LNCaP clone FGC (cell line): ENCODE measurements around the gene IGFBP5.

Experiments
- DNase-seq: peaks from one replicate; pipeline ENCODE4 v3.0.0-alpha.2; 2011; ENCODE audit warnings: low read depth
- H3K4me3 ChIP-seq: 2 replicates; pipeline ENCODE4 v1.5.1; 2011; ENCODE audit warnings: mild to moderate bottlenecking, low read depth, low read length, control low read depth
- TF ChIP-seq, protein P1 (sequence below): IDR thresholded peaks from 2 replicates; pipeline ENCODE4 v1.5.1; 2012; ENCODE audit warnings: mild to moderate bottlenecking; ENCODE audit not compliant: control insufficient read depth, insufficient read depth; ENCODE audit errors: extremely low read depth

IGFBP5 gene

GRCh38 chr2:216657980-216658379 lies 37.4 kb downstream of the IGFBP5 start:
- no peak for DNase-seq
- TF ChIP-seq, protein P1, sequence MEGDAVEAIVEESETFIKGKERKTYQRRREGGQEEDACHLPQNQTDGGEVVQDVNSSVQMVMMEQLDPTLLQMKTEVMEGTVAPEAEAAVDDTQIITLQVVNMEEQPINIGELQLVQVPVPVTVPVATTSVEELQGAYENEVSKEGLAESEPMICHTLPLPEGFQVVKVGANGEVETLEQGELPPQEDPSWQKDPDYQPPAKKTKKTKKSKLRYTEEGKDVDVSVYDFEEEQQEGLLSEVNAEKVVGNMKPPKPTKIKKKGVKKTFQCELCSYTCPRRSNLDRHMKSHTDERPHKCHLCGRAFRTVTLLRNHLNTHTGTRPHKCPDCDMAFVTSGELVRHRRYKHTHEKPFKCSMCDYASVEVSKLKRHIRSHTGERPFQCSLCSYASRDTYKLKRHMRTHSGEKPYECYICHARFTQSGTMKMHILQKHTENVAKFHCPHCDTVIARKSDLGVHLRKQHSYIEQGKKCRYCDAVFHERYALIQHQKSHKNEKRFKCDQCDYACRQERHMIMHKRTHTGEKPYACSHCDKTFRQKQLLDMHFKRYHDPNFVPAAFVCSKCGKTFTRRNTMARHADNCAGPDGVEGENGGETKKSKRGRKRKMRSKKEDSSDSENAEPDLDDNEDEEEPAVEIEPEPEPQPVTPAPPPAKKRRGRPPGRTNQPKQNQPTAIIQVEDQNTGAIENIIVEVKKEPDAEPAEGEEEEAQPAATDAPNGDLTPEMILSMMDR: no peak
- no peak overlapping the region for H3K4me3 ChIP-seq

- TF ChIP-seq, protein P1: no peak
- no peak overlapping the region for H3K4me3 ChIP-seq
- no peak for DNase-seq
Measured at GRCh38 chr2:216657086-216657855, 38.1 kb downstream of the IGFBP5 start.

DNA sequence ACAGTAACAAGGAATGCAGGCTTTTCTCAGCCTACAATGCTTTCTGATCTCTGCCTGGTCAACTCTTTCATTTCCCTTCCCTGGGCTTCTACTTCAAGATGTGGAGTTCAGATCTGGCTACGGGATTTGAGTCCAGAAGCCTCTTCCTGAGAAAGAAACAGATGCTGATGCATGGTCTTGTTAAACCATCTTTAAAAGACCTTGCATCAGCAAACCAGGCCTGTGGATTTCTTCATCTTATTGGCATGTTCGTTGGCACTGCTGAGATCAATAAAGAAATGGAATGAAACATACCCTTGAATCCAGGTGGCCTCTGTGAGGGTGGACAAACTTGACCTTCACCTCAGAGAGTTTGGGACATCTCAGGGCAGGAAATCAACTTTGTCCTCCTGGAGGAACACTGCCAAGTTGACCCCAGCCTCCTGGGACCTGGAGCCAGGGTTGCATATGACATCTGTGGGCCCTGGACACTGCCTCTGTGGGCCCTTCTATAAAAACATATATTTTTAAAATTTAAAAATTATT lies 40.8 kb downstream of the IGFBP5 start:
- no peak overlapping the region for H3K4me3 ChIP-seq
- no peak for DNase-seq
- TF ChIP-seq, protein P1: no peak

DNA sequence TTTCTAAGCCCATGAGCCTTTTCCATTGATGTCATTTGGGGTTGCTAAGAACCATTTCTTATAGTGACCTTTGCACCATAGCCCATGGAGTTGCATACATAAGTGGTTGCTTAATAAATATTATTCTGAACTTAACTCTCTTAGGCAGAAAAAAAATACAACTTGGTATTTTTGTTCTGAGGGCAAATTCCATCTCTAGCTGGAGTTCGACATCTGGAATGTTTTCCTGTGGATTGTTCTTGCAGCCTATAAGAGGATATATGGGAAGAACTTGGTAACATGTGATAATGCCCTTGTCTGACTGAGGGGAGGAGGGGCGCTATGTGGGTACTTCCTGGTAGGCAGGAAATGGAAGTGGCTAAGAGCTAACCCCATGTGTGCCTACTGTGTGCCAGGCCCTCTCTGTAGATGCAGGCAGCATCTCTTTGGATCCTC lies 41.4 kb downstream of the IGFBP5 start:
- H3K4me3 ChIP-seq: no peak overlapping the region
- DNase-seq: no peak
- TF ChIP-seq, protein P1: no peak

GRCh38 chr2:216653093-216653799 lies 42.1 kb downstream of the IGFBP5 start:
- H3K4me3 ChIP-seq: no peak overlapping the region
- TF ChIP-seq, protein P1: no peak
- no peak for DNase-seq

DNA sequence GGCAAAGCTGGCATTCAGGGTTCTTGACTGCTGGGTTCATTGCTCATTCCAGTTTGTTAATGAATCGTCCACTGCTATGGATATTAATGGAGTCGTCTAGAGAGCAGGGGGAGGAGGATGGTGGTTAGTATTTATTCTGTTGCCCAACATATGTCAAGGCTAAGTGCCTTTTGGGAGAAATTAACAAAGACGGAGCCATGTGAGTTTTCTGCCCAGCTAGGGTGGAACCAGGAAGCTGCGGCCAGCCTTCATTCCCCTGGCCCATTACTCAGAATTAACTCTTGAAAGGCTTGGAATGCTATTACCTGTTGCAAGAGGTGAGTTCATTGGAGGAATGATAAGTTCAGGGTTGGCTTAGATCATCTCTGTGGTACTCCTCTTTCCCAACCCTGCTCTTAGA lies 42.8 kb downstream of the IGFBP5 start:
- TF ChIP-seq, protein P1: no peak
- no peak overlapping the region for H3K4me3 ChIP-seq
- DNase-seq: no peak
